ENCODE data around the gene CYRIA. TPM values are rescaled to one million over a fixed set of nuclear protein-coding genes. Genes with fewer than 3 reads are reported as not detected.
A peak's percentile ranks its signal among the peaks of the same experiment; 100 is the strongest.

The CYRIA gene
- total and polyA plus RNA-seq, 10 of the 15 experiments (the other 5 are each of a cell fraction or from before 2014, with no cell fraction given) = 3.0 to 13.1 (median 8.5) TPM

GRCh38 chr2:16654833-16655444, 10.7 kb downstream of the CYRIA start (continued):
- TF ChIP-seq ZBTB33 (IDR thresholded peaks at IDR 0.05) = no peak
- peak; percentile 68; the same call in 1 of the 2 replicates for TF ChIP-seq ZNF384 (IDR thresholded peaks at IDR 0.05; ENCODE audit: borderline replicate concordance, low read depth, low read length)
- no peak for TF ChIP-seq ELK1 (IDR thresholded peaks at IDR 0.05; ENCODE audit: low read depth, low read length)
- TF ChIP-seq JUNB (IDR thresholded peaks at IDR 0.05) = peak; percentile 63
- no peak for TF ChIP-seq IRF5 (IDR thresholded peaks at IDR 0.05; ENCODE audit: borderline replicate concordance)
- peak; percentile 60 for TF ChIP-seq MTA2 (IDR thresholded peaks at IDR 0.05; ENCODE audit: low read depth)
- TF ChIP-seq JUND (IDR thresholded peaks at IDR 0.05; ENCODE audit: low read depth, low read length) = no peak
- no peak for TF ChIP-seq SUZ12 (IDR thresholded peaks at IDR 0.05; ENCODE audit: unreplicated experiment)
- no peak for TF ChIP-seq TARDBP (IDR thresholded peaks at IDR 0.05; ENCODE audit: borderline replicate concordance)
- peak; percentile 82 for TF ChIP-seq NR2C1 (IDR thresholded peaks at IDR 0.05)
- no peak for TF ChIP-seq BCL11A (IDR thresholded peaks at IDR 0.05; ENCODE audit: low read depth, low read length)
- no peak; the same call in 1 of the 2 replicates for TF ChIP-seq ZNF207 (IDR thresholded peaks at IDR 0.05; ENCODE audit: borderline replicate concordance)
- peak; percentile 80; the same call in 1 of the 2 replicates for TF ChIP-seq MEF2A (IDR thresholded peaks at IDR 0.05; ENCODE audit: insufficient read depth, low read depth, low read length)
- TF ChIP-seq BRCA1 (IDR thresholded peaks at IDR 0.05; ENCODE audit: low read depth, low read length) = no peak
- no peak for TF ChIP-seq PKNOX1 (IDR thresholded peaks at IDR 0.05)
- no peak for TF ChIP-seq CUX1 (IDR thresholded peaks at IDR 0.05; ENCODE audit: insufficient replicate concordance, low read depth, low read length)
- no peak for TF ChIP-seq PAX8 (IDR thresholded peaks at IDR 0.05)
- no peak for TF ChIP-seq SMAD5 (IDR thresholded peaks at IDR 0.05; ENCODE audit: low read depth)
- peak; percentile 60; the same call in 1 of the 2 replicates for TF ChIP-seq CREM (IDR thresholded peaks at IDR 0.05; ENCODE audit: low read depth)
- no peak for TF ChIP-seq RBBP5 (conservative IDR thresholded peaks at IDR 0.05)
- no peak for TF ChIP-seq SMAD1 (IDR thresholded peaks at IDR 0.05; ENCODE audit: low read depth, partially characterized antibody)
